GM23338 (cell line): ENCODE results near the gene ARMC9.

Experiments
- CTCF ChIP-seq, 2 experiments: fragments of 200-600 bp in 1 of 2; sonication (generic) in 1 of 2; conservative IDR thresholded peaks; 2 replicates each; pipeline versions ENCODE4 v1.5.1 to v1.6.1; 2016 to 2017; ENCODE audit warnings: antibody characterized with exemption in 2 of 2, low read depth in 2 of 2, mild to moderate bottlenecking in 2 of 2, moderate library complexity in 1 of 2
- EZH2 ChIP-seq: fragments of 200-600 bp; sonication (generic); IDR thresholded peaks from one replicate; pipeline ENCODE4 v1.8.0; 2017; ENCODE audit warnings: antibody characterized with exemption, mild to moderate bottlenecking, low read depth; ENCODE audit not compliant: unreplicated experiment
- EZH2phosphoT487 ChIP-seq: fragments of 200-600 bp; sonication (generic); IDR thresholded peaks from one replicate; pipeline ENCODE4 v1.8.1; 2018; ENCODE audit warnings: antibody characterized with exemption; ENCODE audit not compliant: unreplicated experiment
- JUNB ChIP-seq: IDR thresholded peaks from one replicate; pipeline ENCODE4 v1.6.1; 2016; ENCODE audit warnings: antibody characterized with exemption; ENCODE audit not compliant: unreplicated experiment
- POLR2AphosphoS5 ChIP-seq: IDR thresholded peaks from 2 replicates; pipeline ENCODE4 v1.6.1; 2016; ENCODE audit warnings: antibody characterized with exemption, low read depth

DNA sequence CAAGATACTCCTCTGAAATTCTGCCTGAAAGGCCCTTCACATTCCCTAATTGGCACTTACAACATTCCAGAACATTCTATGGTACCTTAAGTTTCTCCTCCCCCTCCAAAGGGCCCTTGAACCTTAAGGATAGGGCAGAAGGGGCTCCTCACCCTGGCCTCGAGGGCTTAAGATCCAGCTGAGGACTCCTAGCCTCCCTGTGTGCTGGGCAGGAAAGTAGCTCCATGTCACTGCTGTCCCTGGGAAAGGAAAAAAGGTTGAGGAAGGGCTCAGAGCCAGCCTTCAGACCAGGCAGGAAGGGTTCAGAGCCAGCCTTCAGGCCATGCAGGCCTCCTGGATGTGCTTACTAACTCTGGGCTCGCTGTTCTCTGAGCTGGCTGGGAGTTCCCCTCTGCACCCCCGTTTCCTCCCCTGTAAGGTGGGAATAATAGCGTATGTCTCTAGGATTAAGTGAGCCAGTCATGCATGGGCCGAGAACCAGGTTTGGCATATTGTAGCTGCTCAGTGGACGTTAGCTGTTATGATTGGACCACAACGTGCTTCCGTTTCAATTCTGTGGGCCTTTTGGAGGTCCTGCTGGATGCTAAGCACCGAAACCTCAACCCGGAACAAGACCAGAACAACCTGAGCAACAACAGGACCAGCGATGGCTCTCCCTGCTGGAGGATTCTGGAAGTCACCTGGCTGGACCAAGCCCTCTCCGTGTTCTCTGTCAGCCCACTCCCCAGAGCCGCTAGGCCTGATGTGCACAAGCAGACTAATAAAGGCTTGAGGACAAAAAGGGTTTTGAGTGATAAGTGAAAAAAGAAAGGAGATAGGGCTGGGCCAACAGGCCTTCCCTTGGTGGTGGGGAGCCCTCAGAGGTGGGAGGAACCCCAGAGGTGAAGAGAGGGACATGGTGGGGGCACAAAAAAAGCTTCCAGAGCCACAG, 196.0 kb downstream of the ARMC9 start:
- TF ChIP-seq POLR2AphosphoS5 (no peak), CTCF (conservative IDR thresholded peaks at IDR 0.05; ENCODE audit: low read depth in 2 of 2) (peak; percentile 65 to 77), JUNB (no peak), EZH2 (no peak), EZH2phosphoT487 (no peak)
